ENCODE measurements around the gene UNC5CL. TPM values are rescaled to one million over a fixed set of nuclear protein-coding genes. Genes with fewer than 3 reads are reported as not detected.

UNC5CL gene, protein sequence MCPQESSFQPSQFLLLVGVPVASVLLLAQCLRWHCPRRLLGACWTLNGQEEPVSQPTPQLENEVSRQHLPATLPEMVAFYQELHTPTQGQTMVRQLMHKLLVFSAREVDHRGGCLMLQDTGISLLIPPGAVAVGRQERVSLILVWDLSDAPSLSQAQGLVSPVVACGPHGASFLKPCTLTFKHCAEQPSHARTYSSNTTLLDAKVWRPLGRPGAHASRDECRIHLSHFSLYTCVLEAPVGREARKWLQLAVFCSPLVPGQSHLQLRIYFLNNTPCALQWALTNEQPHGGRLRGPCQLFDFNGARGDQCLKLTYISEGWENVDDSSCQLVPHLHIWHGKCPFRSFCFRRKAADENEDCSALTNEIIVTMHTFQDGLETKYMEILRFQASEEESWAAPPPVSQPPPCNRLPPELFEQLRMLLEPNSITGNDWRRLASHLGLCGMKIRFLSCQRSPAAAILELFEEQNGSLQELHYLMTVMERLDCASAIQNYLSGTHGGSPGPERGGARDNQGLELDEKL
- 0.11 TPM for polyA plus RNA-seq (2013, experiment 1 of 2)
- polyA plus RNA-seq (2013, experiment 2 of 2): 0.08 TPM

DNA sequence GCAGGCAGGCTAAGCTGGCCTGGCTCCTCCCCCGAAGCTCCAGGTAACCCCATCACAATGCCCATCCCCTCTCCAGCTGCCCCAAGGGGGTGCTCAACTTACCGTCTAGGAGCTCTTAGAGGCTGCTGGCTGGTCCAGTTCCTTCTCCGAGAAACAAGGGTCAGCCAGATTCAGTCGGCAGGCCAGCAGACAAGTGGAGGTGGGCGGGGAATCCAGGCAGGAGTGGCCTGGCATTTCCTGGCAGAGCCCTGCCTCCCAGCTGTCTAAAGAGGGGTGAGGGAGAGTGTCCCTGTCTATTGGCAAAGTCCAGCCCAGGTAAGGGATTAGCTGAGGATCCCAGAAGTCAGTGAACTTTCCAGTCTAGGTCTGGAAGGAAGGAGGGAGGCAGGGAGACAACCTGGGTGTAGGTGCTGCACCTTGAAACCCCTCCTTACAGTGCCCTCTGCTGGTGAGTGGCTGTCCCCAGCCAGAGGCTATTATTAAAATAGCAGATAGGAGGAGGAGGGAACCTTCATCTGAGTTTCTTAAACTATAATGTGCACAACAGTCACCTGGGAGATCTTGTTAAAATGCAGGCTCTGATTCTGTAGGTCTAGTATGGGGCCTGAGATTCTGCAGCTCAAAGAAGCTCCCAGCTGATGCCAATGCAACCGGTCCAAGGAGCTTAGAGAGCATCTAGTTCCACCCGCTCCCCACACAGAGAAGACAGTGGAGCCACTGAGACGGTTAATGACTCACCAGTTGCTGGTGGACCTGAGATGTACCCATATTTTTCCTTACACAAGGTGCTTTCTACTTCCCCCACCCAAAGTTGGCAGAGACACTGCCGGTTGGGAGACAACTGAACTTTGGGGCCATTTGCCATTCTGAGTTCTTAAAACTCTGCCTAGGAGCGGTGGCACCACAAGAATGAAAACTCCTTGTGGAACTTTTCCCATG is at the start of gene UNC5CL:
UNC5CL (minus strand) TSS at position 162 of the 939 bp plus-strand sequence. CDS start 4,147 bp downstream, outside the sequence.
- H3K18ac ChIP-seq (ENCODE audit: low read depth in 1 of 2, low read length in 2 of 2): no peak within 1 kb of the TSS
- no peaks in the 10 kb centered on the region for H3K36me3 ChIP-seq (ENCODE audit: control insufficient read depth in 1 of 2, insufficient read depth in 2 of 2, low read depth in 1 of 2, low read length in 2 of 2)
- no peak within 1 kb of the TSS for H4K8ac ChIP-seq (ENCODE audit: low read length)
- no peak within 1 kb of the TSS for H2BK15ac ChIP-seq (ENCODE audit: low read depth, poor library complexity, severe bottlenecking)
- H3K4me1 ChIP-seq (ENCODE audit: control insufficient read depth, insufficient read depth, low read depth, low read length): peaks cover 35% of the 10 kb centered on the region
- no peaks in the 10 kb centered on the region for H3K9me3 ChIP-seq (ENCODE audit: control insufficient read depth, low read length)
- H3K27ac ChIP-seq (ENCODE audit: low read length, poor library complexity, severe bottlenecking): peak within 1 kb of the TSS; percentile 93
- peak; percentile 23 for DNase-seq
- H3K23ac ChIP-seq (ENCODE audit: low read length in 2 of 2): no peak within 1 kb of the TSS
- no peak within 1 kb of the TSS for H2BK120ac ChIP-seq (ENCODE audit: low read depth, low read length)
- no peak within 1 kb of the TSS for H3K4me3 ChIP-seq (ENCODE audit: insufficient read depth in 1 of 2, low read depth in 1 of 2, low read length in 2 of 2)
- H2AK5ac ChIP-seq (ENCODE audit: low read length, severe bottlenecking): peak within 1 kb of the TSS; percentile 95
- no peak within 1 kb of the TSS for H3K4ac ChIP-seq (ENCODE audit: low read depth in 1 of 2, low read length in 2 of 2)
- WGBS: 76% methylated on average over 10 of the region's 10 CpGs
- H3K4me2 ChIP-seq (ENCODE audit: low read length, poor library complexity, severe bottlenecking): no peak within 1 kb of the TSS
- H3K9ac ChIP-seq (ENCODE audit: low read length): no peak within 1 kb of the TSS
- no peak within 1 kb of the TSS for H3K14ac ChIP-seq (ENCODE audit: low read length in 2 of 2)
- H2BK5ac ChIP-seq (ENCODE audit: low read depth, low read length, poor library complexity, severe bottlenecking): peak within 1 kb of the TSS; percentile 1
- H4K91ac ChIP-seq (ENCODE audit: low read length): no peak within 1 kb of the TSS
- no peaks in the 10 kb centered on the region for H3K79me1 ChIP-seq (replicated peaks; ENCODE audit: low read length, poor library complexity, severe bottlenecking)
- H2BK12ac ChIP-seq (ENCODE audit: low read length in 2 of 2): no peak within 1 kb of the TSS
- H2AFZ ChIP-seq (ENCODE audit: low read depth, low read length): no peak within 1 kb of the TSS
- peaks cover 0 to 17% of the 10 kb centered on the region in 2 experiments for H3K27me3 ChIP-seq (ENCODE audit: control insufficient read depth in 1 of 2, insufficient read depth in 1 of 2, low read length in 2 of 2)

DNA sequence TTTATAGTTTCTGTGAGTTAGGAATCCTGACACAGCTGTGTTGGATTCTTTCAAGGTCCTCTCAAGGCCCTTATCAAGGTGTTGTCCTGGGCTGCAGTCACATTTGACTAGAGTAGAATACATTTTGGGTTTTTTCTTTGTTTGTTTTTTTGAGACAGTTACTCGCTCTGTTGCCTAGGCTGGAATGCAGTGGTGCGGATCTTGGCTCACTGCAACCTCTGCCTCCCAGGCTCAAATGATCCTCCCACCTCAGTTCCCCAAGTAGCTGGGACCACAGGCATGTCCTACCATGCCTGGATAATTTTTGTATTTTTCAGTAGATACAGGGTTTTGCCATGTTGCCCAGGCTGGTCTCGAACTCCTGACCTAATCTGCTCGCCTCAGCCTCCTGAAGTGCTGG is 49.4 kb upstream of the UNC5CL start:
- Histone ChIP-seq H3K18ac (ENCODE audit: low read depth in 1 of 2, low read length in 2 of 2) (no peak overlapping the region), H3K9ac (ENCODE audit: low read length) (no peak overlapping the region), H3K4me3 (ENCODE audit: insufficient read depth in 1 of 2, low read depth in 1 of 2, low read length in 2 of 2) (no peak overlapping the region), H4K91ac (ENCODE audit: low read length) (no peak overlapping the region), H2BK15ac (ENCODE audit: low read depth, poor library complexity, severe bottlenecking) (no peak overlapping the region), H2BK5ac (ENCODE audit: low read depth, low read length, poor library complexity, severe bottlenecking) (no peak overlapping the region), H3K4me2 (ENCODE audit: low read length, poor library complexity, severe bottlenecking) (peak overlapping the region; percentile 47), H3K36me3 (ENCODE audit: control insufficient read depth in 1 of 2, insufficient read depth in 2 of 2, low read depth in 1 of 2, low read length in 2 of 2) (peaks cover 19 to 87% of the 10 kb centered on the region in 2 experiments), H3K79me1 (replicated peaks; ENCODE audit: low read length, poor library complexity, severe bottlenecking) (peaks cover 9% of the 10 kb centered on the region), H3K9me3 (ENCODE audit: control insufficient read depth, low read length) (no peaks in the 10 kb centered on the region), H4K8ac (ENCODE audit: low read length) (no peak overlapping the region), H3K27ac (ENCODE audit: low read length, poor library complexity, severe bottlenecking) (peak overlapping the region; percentile 71), H3K23ac (ENCODE audit: low read length in 2 of 2) (no peak overlapping the region), H2AFZ (ENCODE audit: low read depth, low read length) (no peak overlapping the region), H2AK5ac (ENCODE audit: low read length, severe bottlenecking) (no peak overlapping the region), H2BK120ac (ENCODE audit: low read depth, low read length) (no peak overlapping the region), H3K27me3 (ENCODE audit: control insufficient read depth in 1 of 2, insufficient read depth in 1 of 2, low read length in 2 of 2) (no peaks in the 10 kb centered on the region), H3K4ac (ENCODE audit: low read depth in 1 of 2, low read length in 2 of 2) (no peak overlapping the region), H3K4me1 (ENCODE audit: control insufficient read depth, insufficient read depth, low read depth, low read length) (peaks cover 3% of the 10 kb centered on the region), H3K14ac (ENCODE audit: low read length in 2 of 2) (no peak overlapping the region), H2BK12ac (ENCODE audit: low read length in 2 of 2) (no peak overlapping the region)
- 100% methylated on average over 3 of the region's 4 CpGs for WGBS
- no peak for DNase-seq

DNA sequence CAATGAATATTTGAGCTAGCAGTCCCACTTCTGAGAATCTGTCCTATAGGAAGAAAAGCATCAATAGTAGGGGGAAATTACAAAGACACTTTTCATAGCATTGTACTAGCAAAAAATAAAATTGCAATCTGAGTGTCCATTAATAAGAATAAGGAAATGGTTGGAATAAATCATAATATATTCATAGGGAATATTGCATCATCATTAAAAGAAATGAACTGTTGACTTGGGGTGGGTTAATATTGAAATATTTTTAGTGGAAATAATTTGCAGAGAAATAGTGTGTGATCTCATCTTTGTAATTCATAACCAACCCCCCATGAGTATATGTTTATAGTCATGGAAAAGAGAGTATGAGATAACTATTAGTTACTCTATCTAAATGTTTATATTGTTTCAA is 46.2 kb upstream of the UNC5CL start:
- Histone ChIP-seq H2AK5ac (ENCODE audit: low read length, severe bottlenecking) (no peak overlapping the region), H3K27me3 (ENCODE audit: control insufficient read depth in 1 of 2, insufficient read depth in 1 of 2, low read length in 2 of 2) (no peaks in the 10 kb centered on the region), H2BK5ac (ENCODE audit: low read depth, low read length, poor library complexity, severe bottlenecking) (no peak overlapping the region), H4K8ac (ENCODE audit: low read length) (no peak overlapping the region), H2AFZ (ENCODE audit: low read depth, low read length) (no peak overlapping the region), H3K4me1 (ENCODE audit: control insufficient read depth, insufficient read depth, low read depth, low read length) (peaks cover 3% of the 10 kb centered on the region), H3K36me3 (ENCODE audit: control insufficient read depth in 1 of 2, insufficient read depth in 2 of 2, low read depth in 1 of 2, low read length in 2 of 2) (peaks cover 18 to 85% of the 10 kb centered on the region in 2 experiments), H3K23ac (ENCODE audit: low read length in 2 of 2) (no peak overlapping the region), H2BK12ac (ENCODE audit: low read length in 2 of 2) (no peak overlapping the region), H4K91ac (ENCODE audit: low read length) (no peak overlapping the region), H2BK120ac (ENCODE audit: low read depth, low read length) (no peak overlapping the region), H3K9me3 (ENCODE audit: control insufficient read depth, low read length) (no peaks in the 10 kb centered on the region), H3K9ac (ENCODE audit: low read length) (no peak overlapping the region), H3K79me1 (replicated peaks; ENCODE audit: low read length, poor library complexity, severe bottlenecking) (peaks cover 17% of the 10 kb centered on the region), H2BK15ac (ENCODE audit: low read depth, poor library complexity, severe bottlenecking) (no peak overlapping the region), H3K14ac (ENCODE audit: low read length in 2 of 2) (no peak overlapping the region), H3K4me2 (ENCODE audit: low read length, poor library complexity, severe bottlenecking) (no peak overlapping the region), H3K4ac (ENCODE audit: low read depth in 1 of 2, low read length in 2 of 2) (no peak overlapping the region), H3K27ac (ENCODE audit: low read length, poor library complexity, severe bottlenecking) (no peak overlapping the region), H3K4me3 (ENCODE audit: insufficient read depth in 1 of 2, low read depth in 1 of 2, low read length in 2 of 2) (no peak overlapping the region), H3K18ac (ENCODE audit: low read depth in 1 of 2, low read length in 2 of 2) (no peak overlapping the region)
- no peak for DNase-seq

DNA sequence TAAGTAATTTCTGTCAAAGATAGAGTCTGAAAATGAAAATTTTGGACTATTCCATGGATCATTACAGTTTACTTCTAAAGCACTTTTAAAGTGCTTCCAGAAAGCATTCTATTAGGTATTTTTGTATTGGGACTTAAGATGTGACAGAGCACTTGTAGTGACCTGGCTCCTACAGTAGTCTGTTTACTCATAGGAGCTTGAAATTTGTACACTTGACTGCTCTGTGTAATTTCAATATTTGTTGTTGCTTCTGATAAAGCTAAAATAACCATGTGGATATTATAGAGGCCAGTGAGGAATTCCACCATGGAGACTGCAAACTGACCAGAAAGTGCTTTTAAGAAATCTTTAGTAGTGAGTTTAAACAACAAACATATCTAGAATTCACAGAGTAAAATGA is 44.1 kb upstream of the UNC5CL start:
- Histone ChIP-seq H3K18ac (ENCODE audit: low read depth in 1 of 2, low read length in 2 of 2) (no peak overlapping the region), H4K91ac (ENCODE audit: low read length) (no peak overlapping the region), H2BK15ac (ENCODE audit: low read depth, poor library complexity, severe bottlenecking) (no peak overlapping the region), H3K27ac (ENCODE audit: low read length, poor library complexity, severe bottlenecking) (no peak overlapping the region), H3K27me3 (ENCODE audit: control insufficient read depth in 1 of 2, insufficient read depth in 1 of 2, low read length in 2 of 2) (no peaks in the 10 kb centered on the region), H2AK5ac (ENCODE audit: low read length, severe bottlenecking) (no peak overlapping the region), H3K9me3 (ENCODE audit: control insufficient read depth, low read length) (no peaks in the 10 kb centered on the region), H2BK12ac (ENCODE audit: low read length in 2 of 2) (no peak overlapping the region), H3K4me1 (ENCODE audit: control insufficient read depth, insufficient read depth, low read depth, low read length) (no peaks in the 10 kb centered on the region), H4K8ac (ENCODE audit: low read length) (no peak overlapping the region), H3K9ac (ENCODE audit: low read length) (no peak overlapping the region), H3K4me3 (ENCODE audit: insufficient read depth in 1 of 2, low read depth in 1 of 2, low read length in 2 of 2) (no peak overlapping the region), H3K4me2 (ENCODE audit: low read length, poor library complexity, severe bottlenecking) (no peak overlapping the region), H3K23ac (ENCODE audit: low read length in 2 of 2) (no peak overlapping the region), H3K14ac (ENCODE audit: low read length in 2 of 2) (no peak overlapping the region), H3K4ac (ENCODE audit: low read depth in 1 of 2, low read length in 2 of 2) (no peak overlapping the region), H3K79me1 (replicated peaks; ENCODE audit: low read length, poor library complexity, severe bottlenecking) (peaks cover 17% of the 10 kb centered on the region), H2BK120ac (ENCODE audit: low read depth, low read length) (no peak overlapping the region), H2AFZ (ENCODE audit: low read depth, low read length) (no peak overlapping the region), H2BK5ac (ENCODE audit: low read depth, low read length, poor library complexity, severe bottlenecking) (no peak overlapping the region), H3K36me3 (ENCODE audit: control insufficient read depth in 1 of 2, insufficient read depth in 2 of 2, low read depth in 1 of 2, low read length in 2 of 2) (peaks cover 15 to 90% of the 10 kb centered on the region in 2 experiments)
- DNase-seq: no peak

Measured in mesenchymal stem cell (in vitro differentiated cells and primary cell).